ENCODE measurements around the gene MYOT. TPM values are rescaled to one million over a fixed set of nuclear protein-coding genes. Genes with fewer than 3 reads are reported as not detected.
A peak's percentile ranks its signal among the peaks of the same experiment; 100 is the strongest.

MYOT gene
- total RNA-seq, 1 experiment from 2014 or later, result not detected

- H3K4me1 ChIP-seq (ENCODE audit: insufficient read depth, low read length, poor library complexity, severe bottlenecking), result no peaks in the 10 kb centered on the region
- H3K4me3 ChIP-seq (ENCODE audit: low read depth, low read length, poor library complexity, severe bottlenecking), result no peak overlapping the region
- H3K36me3 ChIP-seq (ENCODE audit: insufficient read depth, low read length, poor library complexity, severe bottlenecking), result no peaks in the 10 kb centered on the region
- no peak for DNase-seq (ENCODE audit: low spot score)
- TF ChIP-seq EZH2 (IDR thresholded peaks at IDR 0.05; ENCODE audit: borderline replicate concordance, low read depth, low read length, poor library complexity, severe bottlenecking), result no peak
- TF ChIP-seq CTCF (conservative IDR thresholded peaks at IDR 0.05; ENCODE audit: low read depth, low read length), result no peak
- no peaks in the 10 kb centered on the region for H3K9me3 ChIP-seq (ENCODE audit: low read depth, low read length, poor library complexity, severe bottlenecking)
- ChIA-PET POLR2A (ENCODE audit: low non-redundant PET) (no interaction called here), CTCF (no interaction called here)
- BruUV-seq (replicated peaks), result no TSS peak
- H3K27ac ChIP-seq (ENCODE audit: low read depth, low read length, poor library complexity, severe bottlenecking), result no peak overlapping the region
- intact Hi-C loops (cut with micrococcal nuclease; ENCODE audit: unreplicated experiment), result no loop called here
- H3K27me3 ChIP-seq (replicated peaks; ENCODE audit: insufficient read depth, low read depth, low read length, poor library complexity), result no peaks in the 10 kb centered on the region
These were observed 47.1 kb downstream of the MYOT start for GRCh38 chr5:137914758-137915157.

- ChIA-PET CTCF (no interaction called here), POLR2A (ENCODE audit: low non-redundant PET) (no interaction called here)
- BruUV-seq (replicated peaks), result no TSS peak
These were observed 49.3 kb downstream of the MYOT start for GRCh38 chr5:137916923-137917322.

GRCh38 chr5:137921931-137922330 lies 54.3 kb downstream of the MYOT start:
- no TSS peak for BruUV-seq (replicated peaks)
- no peak overlapping the region for H3K27ac ChIP-seq (ENCODE audit: low read depth, low read length, poor library complexity, severe bottlenecking)
- H3K9me3 ChIP-seq (ENCODE audit: low read depth, low read length, poor library complexity, severe bottlenecking), result no peaks in the 10 kb centered on the region
- no peaks in the 10 kb centered on the region for H3K27me3 ChIP-seq (replicated peaks; ENCODE audit: insufficient read depth, low read depth, low read length, poor library complexity)
- no peak for TF ChIP-seq EZH2 (IDR thresholded peaks at IDR 0.05; ENCODE audit: borderline replicate concordance, low read depth, low read length, poor library complexity, severe bottlenecking)
- TF ChIP-seq CTCF (conservative IDR thresholded peaks at IDR 0.05; ENCODE audit: low read depth, low read length), result no peak
- no peaks in the 10 kb centered on the region for H3K36me3 ChIP-seq (ENCODE audit: insufficient read depth, low read length, poor library complexity, severe bottlenecking)
- no peaks in the 10 kb centered on the region for H3K4me1 ChIP-seq (ENCODE audit: insufficient read depth, low read length, poor library complexity, severe bottlenecking)
- POLR2A ChIA-PET (ENCODE audit: low non-redundant PET), result no interaction called here
- intact Hi-C loops (cut with micrococcal nuclease; ENCODE audit: unreplicated experiment), result no loop called here
- CTCF ChIA-PET, result no interaction called here
- DNase-seq (ENCODE audit: low spot score), result peak; percentile 10
- H3K4me3 ChIP-seq (ENCODE audit: low read depth, low read length, poor library complexity, severe bottlenecking), result no peak overlapping the region

More at GRCh38 chr5:137916923-137917322, 49.3 kb downstream of the MYOT start:
- Histone ChIP-seq H3K36me3 (ENCODE audit: insufficient read depth, low read length, poor library complexity, severe bottlenecking) (no peaks in the 10 kb centered on the region), H3K4me3 (ENCODE audit: low read depth, low read length, poor library complexity, severe bottlenecking) (no peak overlapping the region), H3K27me3 (replicated peaks; ENCODE audit: insufficient read depth, low read depth, low read length, poor library complexity) (no peaks in the 10 kb centered on the region), H3K27ac (ENCODE audit: low read depth, low read length, poor library complexity, severe bottlenecking) (no peak overlapping the region), H3K9me3 (ENCODE audit: low read depth, low read length, poor library complexity, severe bottlenecking) (no peaks in the 10 kb centered on the region), H3K4me1 (ENCODE audit: insufficient read depth, low read length, poor library complexity, severe bottlenecking) (no peaks in the 10 kb centered on the region)
- intact Hi-C loops (cut with micrococcal nuclease; ENCODE audit: unreplicated experiment), result no loop called here
- TF ChIP-seq CTCF (conservative IDR thresholded peaks at IDR 0.05; ENCODE audit: low read depth, low read length) (no peak), EZH2 (IDR thresholded peaks at IDR 0.05; ENCODE audit: borderline replicate concordance, low read depth, low read length, poor library complexity, severe bottlenecking) (no peak)
- DNase-seq (ENCODE audit: low spot score), result no peak
